ENCODE data around the gene NUP188. TPM values are rescaled to one million over a fixed set of nuclear protein-coding genes. Genes with fewer than 3 reads are reported as not detected.

The NUP188 gene
- polyA plus RNA-seq, 1 donor (not counting 4 experiments of a cell fraction or from before 2014, with no cell fraction given): 31.1 TPM

- Histone ChIP-seq H4K20me1 (ENCODE audit: control insufficient read depth, extremely low read depth, insufficient read depth, low read length) (no peaks in the 10 kb centered on the region), H3K79me2 (ENCODE audit: control insufficient read depth, insufficient read depth, low read length) (no peaks in the 10 kb centered on the region), H2AFZ (ENCODE audit: control insufficient read depth, low read length) (no peak overlapping the region), H3K9me3 (ENCODE audit: control insufficient read depth, low read depth, low read length) (no peaks in the 10 kb centered on the region), H3K27ac (ENCODE audit: control insufficient read depth, insufficient read depth, low read length) (no peak overlapping the region), H3K9ac (ENCODE audit: control insufficient read depth, extremely low read depth, insufficient read depth, low read length) (no peak overlapping the region), H3K4me1 (ENCODE audit: control insufficient read depth, extremely low read depth, insufficient read depth, low read length) (peaks cover 7% of the 10 kb centered on the region), H3K4me3 (ENCODE audit: control insufficient read depth in 2 of 3, extremely low read depth in 1 of 3, insufficient read depth in 2 of 3, low read depth in 1 of 3, low read length in 3 of 3) (no peak overlapping the region), H3K4me2 (ENCODE audit: control insufficient read depth, extremely low read depth, insufficient read depth, low read depth, low read length) (no peak overlapping the region), H3K27me3 (ENCODE audit: control insufficient read depth, extremely low read depth, insufficient read depth, low read length) (no peaks in the 10 kb centered on the region), H3K9me1 (ENCODE audit: control insufficient read depth, extremely low read depth, insufficient read depth, low read length) (no peaks in the 10 kb centered on the region), H3K36me3 (ENCODE audit: control insufficient read depth in 2 of 2, extremely low read depth in 1 of 2, insufficient read depth in 2 of 2, low read length in 2 of 2) (peaks cover 38 to 66% of the 10 kb centered on the region in 2 experiments)
- DNase-seq (ENCODE audit: low read depth, low spot score) (no peak), FAIRE-seq (no peak)
- TF ChIP-seq EZH2 (IDR thresholded peaks at IDR 0.05; ENCODE audit: low read length) (no peak), CTCF (optimal IDR thresholded peaks at IDR 0.05 in 1 of 3, IDR thresholded peaks at IDR 0.05 in 1 of 3, conservative IDR thresholded peaks at IDR 0.05 in 1 of 3; ENCODE audit: extremely low read depth in 1 of 3, insufficient read depth in 2 of 3, low read length in 3 of 3) (no peak)
- dilution Hi-C loops (cut with MboI; ENCODE audit: extremely low pct_ligation_motif_present, low sequenced_read_pairs): no loop called here
Measured at GRCh38 chr9:128999581-129000206, 52.2 kb downstream of the NUP188 start.

GRCh38 chr9:129001504-129002325 lies 54.2 kb downstream of the NUP188 start:
- Histone ChIP-seq H3K27ac (ENCODE audit: control insufficient read depth, insufficient read depth, low read length) (no peak overlapping the region), H3K9me1 (ENCODE audit: control insufficient read depth, extremely low read depth, insufficient read depth, low read length) (no peaks in the 10 kb centered on the region), H3K4me2 (ENCODE audit: control insufficient read depth, extremely low read depth, insufficient read depth, low read depth, low read length) (no peak overlapping the region), H3K9me3 (ENCODE audit: control insufficient read depth, low read depth, low read length) (no peaks in the 10 kb centered on the region), H3K4me1 (ENCODE audit: control insufficient read depth, extremely low read depth, insufficient read depth, low read length) (peaks cover 7% of the 10 kb centered on the region), H4K20me1 (ENCODE audit: control insufficient read depth, extremely low read depth, insufficient read depth, low read length) (no peaks in the 10 kb centered on the region), H3K79me2 (ENCODE audit: control insufficient read depth, insufficient read depth, low read length) (no peaks in the 10 kb centered on the region), H3K4me3 (ENCODE audit: control insufficient read depth in 2 of 3, extremely low read depth in 1 of 3, insufficient read depth in 2 of 3, low read depth in 1 of 3, low read length in 3 of 3) (no peak overlapping the region), H3K27me3 (ENCODE audit: control insufficient read depth, extremely low read depth, insufficient read depth, low read length) (no peaks in the 10 kb centered on the region), H3K9ac (ENCODE audit: control insufficient read depth, extremely low read depth, insufficient read depth, low read length) (no peak overlapping the region), H2AFZ (ENCODE audit: control insufficient read depth, low read length) (no peak overlapping the region), H3K36me3 (ENCODE audit: control insufficient read depth in 2 of 2, extremely low read depth in 1 of 2, insufficient read depth in 2 of 2, low read length in 2 of 2) (peaks cover 44 to 63% of the 10 kb centered on the region in 2 experiments)
- no peak for DNase-seq (ENCODE audit: low read depth, low spot score)
- no peak for FAIRE-seq
- dilution Hi-C loops (cut with MboI; ENCODE audit: extremely low pct_ligation_motif_present, low sequenced_read_pairs): no loop called here
- TF ChIP-seq EZH2 (IDR thresholded peaks at IDR 0.05; ENCODE audit: low read length) (no peak), CTCF (optimal IDR thresholded peaks at IDR 0.05 in 1 of 3, IDR thresholded peaks at IDR 0.05 in 1 of 3, conservative IDR thresholded peaks at IDR 0.05 in 1 of 3; ENCODE audit: extremely low read depth in 1 of 3, insufficient read depth in 2 of 3, low read length in 3 of 3) (no peak)
